Measurements from ENCODE around the gene NAIP. TPM values are rescaled to one million over a fixed set of nuclear protein-coding genes. Genes with fewer than 3 reads are reported as not detected.
"Not testable (repeated sequence)": the region's sequence is repeated elsewhere in the genome, so short reads cannot be mapped to it uniquely, and the experiment has no call there.

Gene NAIP
- total RNA-seq, 1 experiment from 2014 or later: 11.7 TPM

GRCh38 chr5:71011194-71011792 is 13.8 kb downstream of the NAIP start:
- no TSS peak for BruUV-seq (replicated peaks)
- TF ChIP-seq CTCF (conservative IDR thresholded peaks at IDR 0.05) (no peak), EZH2 (IDR thresholded peaks at IDR 0.05; ENCODE audit: low read depth) (no peak)
- Histone ChIP-seq H3K4me2 (no peak overlapping the region), H3F3A (ENCODE audit: insufficient read depth, low read depth) (no peaks in the 10 kb centered on the region), H3K36me3 (ENCODE audit: low read depth) (no peaks in the 10 kb centered on the region), H3K4me1 (replicated peaks; ENCODE audit: insufficient read depth) (no peaks in the 10 kb centered on the region), H3K27me3 (ENCODE audit: insufficient read depth, low read depth) (no peaks in the 10 kb centered on the region), H4K20me1 (ENCODE audit: insufficient read depth) (no peaks in the 10 kb centered on the region), H3K9me2 (ENCODE audit: insufficient read depth) (no peaks in the 10 kb centered on the region), H2AFZ (no peak overlapping the region), H3K27ac (no peak overlapping the region), H3K79me2 (ENCODE audit: low read depth) (no peaks in the 10 kb centered on the region), H3K9me3 (ENCODE audit: insufficient read depth, low read depth) (no peaks in the 10 kb centered on the region), H3K4me3 (no peak overlapping the region)
- ChIA-PET POLR2A (ENCODE audit: unreplicated experiment) (no interaction called here), CTCF (no interaction called here)
- DNase-seq: no peak
- intact Hi-C loops (cut with micrococcal nuclease; ENCODE audit: unreplicated experiment): no loop called here

- BruUV-seq (replicated peaks); H3K9me2 ChIP-seq (ENCODE audit: insufficient read depth); CTCF ChIA-PET; H3K9me3 ChIP-seq (ENCODE audit: insufficient read depth, low read depth); H4K20me1 ChIP-seq (ENCODE audit: insufficient read depth); H3K4me2 ChIP-seq; POLR2A ChIA-PET (ENCODE audit: unreplicated experiment); H3K27ac ChIP-seq; H3K4me1 ChIP-seq (replicated peaks; ENCODE audit: insufficient read depth); H3K36me3 ChIP-seq (ENCODE audit: low read depth); H3K4me3 ChIP-seq; DNase-seq; intact Hi-C loops (cut with micrococcal nuclease; ENCODE audit: unreplicated experiment); H3K79me2 ChIP-seq (ENCODE audit: low read depth); H3F3A ChIP-seq (ENCODE audit: insufficient read depth, low read depth); H2AFZ ChIP-seq; H3K27me3 ChIP-seq (ENCODE audit: insufficient read depth, low read depth): not testable (repeated sequence)
Observed at GRCh38 chr5:71006983-71007382, 18.2 kb downstream of the NAIP start.

DNA sequence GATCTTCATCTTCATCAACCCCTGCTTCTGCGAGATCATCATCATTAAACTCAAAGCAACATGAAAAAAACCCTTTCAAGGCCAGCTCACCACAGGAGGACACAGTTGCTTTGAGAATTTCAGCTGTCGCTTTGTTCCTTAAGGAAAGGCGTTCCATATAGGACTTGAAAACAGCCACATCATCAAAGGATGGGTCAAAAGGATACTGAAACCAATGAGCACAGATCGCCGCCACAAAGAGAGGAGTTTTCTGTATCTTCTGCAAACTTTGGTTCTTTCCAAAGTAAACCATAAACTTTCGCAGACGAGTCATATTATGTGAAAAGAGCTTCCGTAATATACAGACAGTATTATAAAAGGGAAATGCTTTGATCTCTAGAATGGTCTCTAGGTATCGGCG is 40.3 kb downstream of the NAIP start:
- H3K27ac ChIP-seq; H4K20me1 ChIP-seq (ENCODE audit: insufficient read depth); CTCF ChIA-PET; H3K9me2 ChIP-seq (ENCODE audit: insufficient read depth); H3K4me3 ChIP-seq; H2AFZ ChIP-seq; H3K9me3 ChIP-seq (ENCODE audit: insufficient read depth, low read depth); POLR2A ChIA-PET (ENCODE audit: unreplicated experiment); BruUV-seq (replicated peaks); H3K4me2 ChIP-seq; H3K79me2 ChIP-seq (ENCODE audit: low read depth); intact Hi-C loops (cut with micrococcal nuclease; ENCODE audit: unreplicated experiment); H3K36me3 ChIP-seq (ENCODE audit: low read depth); H3K4me1 ChIP-seq (replicated peaks; ENCODE audit: insufficient read depth); H3K27me3 ChIP-seq (ENCODE audit: insufficient read depth, low read depth); H3F3A ChIP-seq (ENCODE audit: insufficient read depth, low read depth); DNase-seq: not testable (repeated sequence)

- H3K9me3 ChIP-seq (ENCODE audit: insufficient read depth, low read depth); H3K36me3 ChIP-seq (ENCODE audit: low read depth); BruUV-seq (replicated peaks); H3K9me2 ChIP-seq (ENCODE audit: insufficient read depth); H3K4me3 ChIP-seq; H2AFZ ChIP-seq; H3K79me2 ChIP-seq (ENCODE audit: low read depth); H3K27ac ChIP-seq; DNase-seq; H3K4me1 ChIP-seq (replicated peaks; ENCODE audit: insufficient read depth); intact Hi-C loops (cut with micrococcal nuclease; ENCODE audit: unreplicated experiment); H4K20me1 ChIP-seq (ENCODE audit: insufficient read depth); H3K4me2 ChIP-seq; CTCF ChIA-PET; H3K27me3 ChIP-seq (ENCODE audit: insufficient read depth, low read depth); POLR2A ChIA-PET (ENCODE audit: unreplicated experiment); H3F3A ChIP-seq (ENCODE audit: insufficient read depth, low read depth): not testable (repeated sequence)
Observed at GRCh38 chr5:70967220-70967619, 57.9 kb downstream of the NAIP start.

GRCh38 chr5:70964531-70964930 is 60.6 kb downstream of the NAIP start:
- H3K27me3 ChIP-seq (ENCODE audit: insufficient read depth, low read depth); H3K36me3 ChIP-seq (ENCODE audit: low read depth); H3K4me3 ChIP-seq; H3K9me3 ChIP-seq (ENCODE audit: insufficient read depth, low read depth); H3F3A ChIP-seq (ENCODE audit: insufficient read depth, low read depth); intact Hi-C loops (cut with micrococcal nuclease; ENCODE audit: unreplicated experiment); H3K4me1 ChIP-seq (replicated peaks; ENCODE audit: insufficient read depth); H3K9me2 ChIP-seq (ENCODE audit: insufficient read depth); H3K27ac ChIP-seq; BruUV-seq (replicated peaks); H3K4me2 ChIP-seq; H3K79me2 ChIP-seq (ENCODE audit: low read depth); DNase-seq; H2AFZ ChIP-seq; POLR2A ChIA-PET (ENCODE audit: unreplicated experiment); H4K20me1 ChIP-seq (ENCODE audit: insufficient read depth); CTCF ChIA-PET: not testable (repeated sequence)

DNA sequence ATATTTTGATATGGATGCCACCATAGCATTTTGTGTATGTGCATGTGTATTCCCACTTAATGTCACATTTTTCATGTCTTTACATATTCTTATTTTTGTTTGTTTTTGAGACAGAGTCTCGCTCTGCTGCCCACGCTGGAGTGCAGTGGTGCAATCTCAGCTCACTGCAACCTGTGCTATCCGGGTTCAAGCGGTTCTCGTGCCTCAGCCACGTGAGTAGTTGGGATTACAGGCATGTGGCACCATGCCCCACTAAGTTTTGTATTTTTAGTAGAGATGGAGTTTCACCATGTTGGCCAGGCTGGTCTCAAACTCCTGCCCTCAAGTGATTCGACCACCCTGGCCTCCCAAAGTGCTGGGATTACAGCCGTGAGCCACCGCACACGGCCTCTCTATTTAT is 72.1 kb downstream of the NAIP start:
- H4K20me1 ChIP-seq (ENCODE audit: insufficient read depth); DNase-seq; H3K36me3 ChIP-seq (ENCODE audit: low read depth); H3K4me1 ChIP-seq (replicated peaks; ENCODE audit: insufficient read depth); H3K27ac ChIP-seq; H3K9me2 ChIP-seq (ENCODE audit: insufficient read depth); POLR2A ChIA-PET (ENCODE audit: unreplicated experiment); BruUV-seq (replicated peaks); H3K9me3 ChIP-seq (ENCODE audit: insufficient read depth, low read depth); CTCF ChIA-PET; H3K4me2 ChIP-seq; H3K27me3 ChIP-seq (ENCODE audit: insufficient read depth, low read depth); H3F3A ChIP-seq (ENCODE audit: insufficient read depth, low read depth); H3K79me2 ChIP-seq (ENCODE audit: low read depth); H2AFZ ChIP-seq; intact Hi-C loops (cut with micrococcal nuclease; ENCODE audit: unreplicated experiment); H3K4me3 ChIP-seq: not testable (repeated sequence)

- H3K27ac ChIP-seq; CTCF ChIA-PET; H3K4me3 ChIP-seq; POLR2A ChIA-PET (ENCODE audit: unreplicated experiment); BruUV-seq (replicated peaks); H3K79me2 ChIP-seq (ENCODE audit: low read depth); H4K20me1 ChIP-seq (ENCODE audit: insufficient read depth); DNase-seq; H2AFZ ChIP-seq; intact Hi-C loops (cut with micrococcal nuclease; ENCODE audit: unreplicated experiment); H3F3A ChIP-seq (ENCODE audit: insufficient read depth, low read depth); H3K4me1 ChIP-seq (replicated peaks; ENCODE audit: insufficient read depth); H3K9me2 ChIP-seq (ENCODE audit: insufficient read depth); H3K9me3 ChIP-seq (ENCODE audit: insufficient read depth, low read depth); H3K36me3 ChIP-seq (ENCODE audit: low read depth); H3K27me3 ChIP-seq (ENCODE audit: insufficient read depth, low read depth); H3K4me2 ChIP-seq: not testable (repeated sequence)
Observed at GRCh38 chr5:70932560-70932959, 92.6 kb downstream of the NAIP start.
